Activated CD4-positive, alpha-beta T cell treated with anti-CD3 and anti-CD28 coated beads for 36 hours (primary cell): ENCODE results near the gene CIDEB. TPM values are rescaled to one million over a fixed set of nuclear protein-coding genes. Genes with fewer than 3 reads are reported as not detected.

Experiments
- ATAC-seq: fragments of 200-7000 bp; cut with Tn5 transposase; one replicate; pipeline ENCODE4 v1.10.0; 2021; ENCODE audit warnings: mild to moderate bottlenecking, moderate library complexity
- CTCF ChIA-PET: fragments of 350-600 bp; sonication (Branson Sonifier 250); formaldehyde crosslinking; loops from one replicate; lab custom pipeline; 2021; ENCODE audit warnings: antibody characterized with exemption; lab: Charles Lee
- POLR2A ChIA-PET: fragments of 350-600 bp; sonication (Branson Sonifier 250); formaldehyde crosslinking; loops from one replicate; lab custom pipeline; 2021; ENCODE audit warnings: antibody characterized with exemption, inconsistent platforms; lab: Charles Lee
- DNase-seq: peaks from one replicate; pipeline ENCODE4 v3.0.0-alpha.2; 2020
- H3K27ac Mint-ChIP-seq: one replicate; pipeline ENCODE4 v1.8.0; 2021; ENCODE audit warnings: mixed read lengths
- H3K27me3 Mint-ChIP-seq: one replicate; pipeline ENCODE4 v1.8.0; 2021; ENCODE audit warnings: mixed read lengths
- H3K36me3 Mint-ChIP-seq: one replicate; pipeline ENCODE4 v1.8.0; 2021; ENCODE audit warnings: low read depth, mixed read lengths
- H3K4me1 Mint-ChIP-seq: one replicate; pipeline ENCODE4 v1.8.0; 2021; ENCODE audit warnings: mixed read lengths
- H3K4me3 Mint-ChIP-seq: one replicate; pipeline ENCODE4 v1.8.0; 2021; ENCODE audit warnings: mild to moderate bottlenecking, moderate library complexity, mixed read lengths
- H3K9me3 Mint-ChIP-seq: one replicate; pipeline ENCODE4 v1.8.0; 2021; ENCODE audit warnings: low read depth, mixed read lengths
- intact Hi-C, 2 experiments: fragments of 100-400 bp; cut with DNase I in 1 of 2; cut with micrococcal nuclease in 1 of 2; formaldehyde crosslinking; loops; one replicate each; pipeline versions ENCODE4 v1.14.2 to v1.15.1; 2022 to 2024; cut with DNase I, micrococcal nuclease
- total RNA-seq, 2 experiments: library from RNA; stranded (reverse); gene quantifications; one replicate each; pipeline ENCODE4 v1.2.3, GENCODE V29; 2021

The CIDEB gene
- total RNA-seq, 2 experiments from 2014 or later: 11.1 to 14.0 TPM

GRCh38 chr14:24278424-24278823 lies 29.4 kb downstream of the CIDEB start:
- ChIA-PET POLR2A (interaction anchor here (0.7 to 1.3 kb wide), 3 partner anchors 8 to 36 kb away, joined by 3 to 4 read pairs (median 4); partner anchors contain the start of gene TINF2), CTCF (interaction anchor here (0.6 to 4.5 kb wide), 5 partner anchors 19 to 131 kb away, joined by 3 to 32 read pairs (median 22); partner anchors contain the start of genes CIDEB, LTB4R2, RNF31 and TINF2)
- H3K27me3 Mint-ChIP-seq: no peaks in the 10 kb centered on the region
- no peak for DNase-seq
- peaks cover 6% of the 10 kb centered on the region for H3K36me3 Mint-ChIP-seq
- peaks cover 63% of the 10 kb centered on the region for H3K4me1 Mint-ChIP-seq
- ATAC-seq: no peak
- peak overlapping the region; percentile 89 for H3K27ac Mint-ChIP-seq
- H3K4me3 Mint-ChIP-seq: no peak overlapping the region
- H3K9me3 Mint-ChIP-seq: peaks cover 4% of the 10 kb centered on the region
- intact Hi-C loops: loop anchor here in 1 of 2 experiments (10.0 kb wide), 2 partner anchors 396 to 724 kb away; partner anchors contain the start of genes THTPA and ZFHX2

- peak; percentile 69 for DNase-seq
- peaks cover 7% of the 10 kb centered on the region for H3K36me3 Mint-ChIP-seq
- H3K9me3 Mint-ChIP-seq: peaks cover 4% of the 10 kb centered on the region
- CTCF ChIA-PET: interaction anchor here (0.6 to 4.5 kb wide), 5 partner anchors 20 to 130 kb away, joined by 3 to 32 read pairs (median 22); partner anchors contain the start of genes CIDEB, LTB4R2, RNF31 and TINF2
- intact Hi-C loops: loop anchor here in 1 of 2 experiments (10.0 kb wide), 2 partner anchors 397 to 723 kb away; partner anchors contain the start of genes THTPA and ZFHX2
- peak; percentile 18 for ATAC-seq
- no peak overlapping the region for H3K4me3 Mint-ChIP-seq
- no peaks in the 10 kb centered on the region for H3K27me3 Mint-ChIP-seq
- peaks cover 69% of the 10 kb centered on the region for H3K4me1 Mint-ChIP-seq
- H3K27ac Mint-ChIP-seq: peak overlapping the region; percentile 89
- POLR2A ChIA-PET: interaction anchor here (0.7 to 1.3 kb wide), 2 partner anchors 13 to 36 kb away, joined by 3 to 4 read pairs; partner anchors contain the start of gene TINF2
Observed at GRCh38 chr14:24277606-24278321, 30.0 kb downstream of the CIDEB start.

- Mint-ChIP-seq H3K36me3 (peaks cover 7% of the 10 kb centered on the region), H3K9me3 (peaks cover 4% of the 10 kb centered on the region), H3K4me3 (no peak overlapping the region), H3K27ac (peak overlapping the region; percentile 22), H3K4me1 (peaks cover 76% of the 10 kb centered on the region), H3K27me3 (no peaks in the 10 kb centered on the region)
- intact Hi-C loops: loop anchor here in 1 of 2 experiments (10.0 kb wide), 2 partner anchors 398 to 722 kb away; partner anchors contain the start of genes THTPA and ZFHX2
- no peak for ATAC-seq
- ChIA-PET CTCF (interaction anchor here (1.2 to 4.5 kb wide), 3 partner anchors 20 to 31 kb away, joined by 5 to 32 read pairs (median 31); partner anchors contain the start of genes CIDEB and LTB4R2), POLR2A (no interaction called here)
- no peak for DNase-seq
Observed at GRCh38 chr14:24277071-24277470, 30.7 kb downstream of the CIDEB start.

GRCh38 chr14:24274101-24274543 lies 33.7 kb downstream of the CIDEB start:
- ChIA-PET CTCF (interaction anchor here (0.5 to 6.5 kb wide), 13 partner anchors 9 to 157 kb away, joined by 3 to 36 read pairs (median 5); partner anchors contain the start of genes IRF9, NOP9 and TINF2), POLR2A (interaction anchor here (0.9 to 1.3 kb wide), 4 partner anchors 16 to 112 kb away, joined by 4 to 6 read pairs (median 4); partner anchors contain the start of genes GMPR2 and TINF2)
- Mint-ChIP-seq H3K9me3 (peaks cover 4% of the 10 kb centered on the region), H3K36me3 (peaks cover 14% of the 10 kb centered on the region), H3K4me1 (peaks cover 73% of the 10 kb centered on the region), H3K4me3 (peak overlapping the region; percentile 56), H3K27ac (peak overlapping the region; percentile 97), H3K27me3 (no peaks in the 10 kb centered on the region)
- intact Hi-C loops: loop anchor here (1.0 to 10.0 kb wide), 6 partner anchors 15 to 719 kb away; partner anchors contain the start of genes CARMIL3 (in 1 of the 2), GMPR2 (in 1 of the 2), NEDD8 (in 1 of the 2) and THTPA (in 1 of the 2)
- peak; percentile 69 for ATAC-seq
- DNase-seq: peak; percentile 74

- peaks cover 4% of the 10 kb centered on the region for H3K9me3 Mint-ChIP-seq
- H3K4me1 Mint-ChIP-seq: peaks cover 67% of the 10 kb centered on the region
- peak overlapping the region; percentile 56 for H3K4me3 Mint-ChIP-seq
- H3K36me3 Mint-ChIP-seq: peaks cover 17% of the 10 kb centered on the region
- no peaks in the 10 kb centered on the region for H3K27me3 Mint-ChIP-seq
- intact Hi-C loops: loop anchor here (5.0 to 10.0 kb wide), 4 partner anchors 41 to 719 kb away; partner anchors contain the start of genes CARMIL3 (in 1 of the 2), GMPR2 (in 1 of the 2), NEDD8 (in 1 of the 2) and THTPA (in 1 of the 2)
- ATAC-seq (no peak), DNase-seq (no peak)
- peak overlapping the region; percentile 97 for H3K27ac Mint-ChIP-seq
- ChIA-PET POLR2A (interaction anchor here (1.2 to 1.3 kb wide), 3 partner anchors 16 to 112 kb away, joined by 4 to 6 read pairs (median 5); partner anchors contain the start of gene GMPR2), CTCF (interaction anchor here (0.5 to 6.5 kb wide), 12 partner anchors 10 to 158 kb away, joined by 3 to 36 read pairs (median 6); partner anchors contain the start of genes IRF9 and TINF2)
Observed at GRCh38 chr14:24273422-24273998, 34.3 kb downstream of the CIDEB start.

- Mint-ChIP-seq H3K4me1 (peaks cover 57% of the 10 kb centered on the region), H3K9me3 (no peaks in the 10 kb centered on the region), H3K36me3 (peaks cover 15% of the 10 kb centered on the region), H3K4me3 (peak overlapping the region; percentile 83), H3K27me3 (no peaks in the 10 kb centered on the region), H3K27ac (peak overlapping the region; percentile 97)
- ATAC-seq (no peak), DNase-seq (no peak)
- intact Hi-C loops: loop anchor here (5.0 to 10.0 kb wide), 4 partner anchors 40 to 718 kb away; partner anchors contain the start of genes CARMIL3 (in 1 of the 2), GMPR2 (in 1 of the 2), NEDD8 (in 1 of the 2) and THTPA (in 1 of the 2)
- CTCF ChIA-PET: interaction anchor here (0.5 to 6.5 kb wide), 12 partner anchors 19 to 207 kb away, joined by 3 to 36 read pairs (median 6); partner anchors contain the start of genes CIDEB, DHRS1, MDP1 and NOP9
- POLR2A ChIA-PET: interaction anchor here (0.7 to 0.8 kb wide), 2 partner anchors 30 to 1682 kb away, joined by 3 to 5 read pairs; partner anchors contain the start of gene TINF2
Observed at GRCh38 chr14:24272467-24272866, 35.3 kb downstream of the CIDEB start.

- H3K27ac Mint-ChIP-seq: peak overlapping the region; percentile 97
- ATAC-seq (no peak), DNase-seq (no peak)
- ChIA-PET POLR2A (interaction anchor here (0.7 to 1.7 kb wide), 11 partner anchors 8 to 1682 kb away, joined by 3 to 12 read pairs (median 5); partner anchors contain the start of genes CIDEB, DCAF11, LTB4R and NRL), CTCF (interaction anchor here (0.7 to 6.5 kb wide), 15 partner anchors 11 to 206 kb away, joined by 3 to 36 read pairs (median 8); partner anchors contain the start of genes CIDEB, DHRS1, MDP1 and NOP9)
- H3K36me3 Mint-ChIP-seq: peaks cover 21% of the 10 kb centered on the region
- intact Hi-C loops: loop anchor here (1.0 to 10.0 kb wide), 17 partner anchors 25 to 717 kb away; partner anchors contain the start of genes CHMP4A (in 2 of the 2), GMPR2 (in 2 of the 2), NEDD8 (in 2 of the 2) and TINF2 (in 2 of the 2)
- H3K9me3 Mint-ChIP-seq: no peaks in the 10 kb centered on the region
- no peaks in the 10 kb centered on the region for H3K27me3 Mint-ChIP-seq
- H3K4me3 Mint-ChIP-seq: peak overlapping the region; percentile 83
- H3K4me1 Mint-ChIP-seq: peaks cover 51% of the 10 kb centered on the region
Observed at GRCh38 chr14:24271834-24272263, 35.9 kb downstream of the CIDEB start.

- ATAC-seq (peak; percentile 85), DNase-seq (peak; percentile 94)
- ChIA-PET POLR2A (interaction anchor here (0.6 to 1.7 kb wide), 10 partner anchors 8 to 157 kb away, joined by 3 to 12 read pairs (median 5); partner anchors contain the start of genes CIDEB, DCAF11, LTB4R and NRL), CTCF (interaction anchor here (0.6 to 6.5 kb wide), 14 partner anchors 12 to 83 kb away, joined by 3 to 36 read pairs (median 8); partner anchors contain the start of genes CIDEB, DHRS1, IPO4 and MDP1)
- intact Hi-C loops: loop anchor here (1.0 to 10.0 kb wide), 17 partner anchors 24 to 716 kb away; partner anchors contain the start of genes CHMP4A (in 2 of the 2), GMPR2 (in 2 of the 2), NEDD8 (in 2 of the 2) and TINF2 (in 2 of the 2)
- peaks cover 46% of the 10 kb centered on the region for H3K4me1 Mint-ChIP-seq
- H3K9me3 Mint-ChIP-seq: no peaks in the 10 kb centered on the region
- H3K27me3 Mint-ChIP-seq: no peaks in the 10 kb centered on the region
- H3K36me3 Mint-ChIP-seq: peaks cover 26% of the 10 kb centered on the region
- H3K27ac Mint-ChIP-seq: peak within 1 kb of the TSS; percentile 97
- H3K4me3 Mint-ChIP-seq: peak within 1 kb of the TSS; percentile 83
Observed at GRCh38 chr14:24271134-24271833, 36.5 kb downstream of the CIDEB start, which contains the start of gene RABGGTA. TSS of gene RABGGTA (minus strand) at chr14:24271597. CDS start at chr14:24271115, 482 bp downstream.
